ENCODE data around the gene SLC35F3. TPM values are rescaled to one million over a fixed set of nuclear protein-coding genes. Genes with fewer than 3 reads are reported as not detected.

Gene SLC35F3
- polyA plus RNA-seq, 1 of the 3 experiments (the other 2 are of a cell fraction) = 0.87 TPM

- 69% methylated on average over 2 of the region's 2 CpGs for WGBS (ENCODE audit: low lambda C conversion rate)
Measured at GRCh38 chr1:233945979-233946378, 41.5 kb downstream of the SLC35F3 start.

GRCh38 chr1:233946724-233947123 lies 42.2 kb downstream of the SLC35F3 start:
- Histone ChIP-seq H3K79me2 (ENCODE audit: insufficient read depth) (no peaks in the 10 kb centered on the region), H3K27ac (ENCODE audit: low read depth in 2 of 2, low read length in 1 of 2) (no peak overlapping the region)
- WGBS (ENCODE audit: low lambda C conversion rate) = 65% methylated on average over 1 of the region's 1 CpG

More at GRCh38 chr1:233945979-233946378, 41.5 kb downstream of the SLC35F3 start:
- TF ChIP-seq NFIC (IDR thresholded peaks at IDR 0.05; ENCODE audit: borderline replicate concordance) = no peak
- ChIA-PET CTCF (interaction anchor here (0.9 to 2.2 kb wide), 5 partner anchors 10 to 165 kb away, joined by 3 to 7 read pairs (median 3); partner anchors contain the start of gene SLC35F3), POLR2A (no interaction called here)
- Histone ChIP-seq H3K79me2 (ENCODE audit: insufficient read depth) (no peaks in the 10 kb centered on the region), H3K9me3 (no peaks in the 10 kb centered on the region), H3K27ac (ENCODE audit: low read depth in 2 of 2, low read length in 1 of 2) (no peak overlapping the region), H3K4me2 (no peak overlapping the region), H2AFZ (ENCODE audit: low read depth) (no peak overlapping the region), H3K9me2 (no peaks in the 10 kb centered on the region), H3K4me3 (ENCODE audit: low read depth in 2 of 2, low read length in 1 of 2) (no peak overlapping the region), H4K20me1 (ENCODE audit: insufficient read depth) (no peaks in the 10 kb centered on the region), H3K36me3 (replicated peaks in 1 of 2; ENCODE audit: control insufficient read depth in 1 of 2, insufficient read depth in 2 of 2, low read length in 1 of 2) (no peaks in the 10 kb centered on the region), H3K27me3 (ENCODE audit: insufficient read depth) (no peaks in the 10 kb centered on the region), H3F3A (replicated peaks; ENCODE audit: insufficient read depth) (no peaks in the 10 kb centered on the region), H3K4me1 (ENCODE audit: control insufficient read depth in 1 of 2, insufficient read depth in 2 of 2, low read depth in 1 of 2, low read length in 1 of 2) (no peaks in the 10 kb centered on the region; a peak in 1 of 4 replicates), H3K9ac (no peak overlapping the region)
- no peak for DNase-seq

GRCh38 chr1:233951804-233952203 lies 47.3 kb downstream of the SLC35F3 start:
- Histone ChIP-seq H3F3A (replicated peaks; ENCODE audit: insufficient read depth) (no peaks in the 10 kb centered on the region), H3K9me3 (no peaks in the 10 kb centered on the region), H2AFZ (ENCODE audit: low read depth) (no peak overlapping the region), H3K4me3 (ENCODE audit: low read depth in 2 of 2, low read length in 1 of 2) (no peak overlapping the region), H3K9ac (no peak overlapping the region), H3K27me3 (ENCODE audit: insufficient read depth) (no peaks in the 10 kb centered on the region), H3K36me3 (replicated peaks in 1 of 2; ENCODE audit: control insufficient read depth in 1 of 2, insufficient read depth in 2 of 2, low read length in 1 of 2) (no peaks in the 10 kb centered on the region), H3K79me2 (ENCODE audit: insufficient read depth) (no peaks in the 10 kb centered on the region), H3K4me2 (no peak overlapping the region), H4K20me1 (ENCODE audit: insufficient read depth) (no peaks in the 10 kb centered on the region), H3K9me2 (no peaks in the 10 kb centered on the region), H3K27ac (ENCODE audit: low read depth in 2 of 2, low read length in 1 of 2) (no peak overlapping the region), H3K4me1 (ENCODE audit: control insufficient read depth in 1 of 2, insufficient read depth in 2 of 2, low read depth in 1 of 2, low read length in 1 of 2) (no peaks in the 10 kb centered on the region)
- CTCF ChIA-PET = no interaction called here
- POLR2A ChIA-PET = no interaction called here
- whole genome bisulfite sequencing (ENCODE audit: low lambda C conversion rate) = 3% methylated on average over 1 of the region's 1 CpG
- no peak for DNase-seq
- no peak for TF ChIP-seq REST (IDR thresholded peaks at IDR 0.05; ENCODE audit: low read depth, low read length)

More at GRCh38 chr1:233946724-233947123, 42.2 kb downstream of the SLC35F3 start:
- Histone ChIP-seq H3K4me3 (ENCODE audit: low read depth in 2 of 2, low read length in 1 of 2) (no peak overlapping the region), H3F3A (replicated peaks; ENCODE audit: insufficient read depth) (no peaks in the 10 kb centered on the region), H3K36me3 (replicated peaks in 1 of 2; ENCODE audit: control insufficient read depth in 1 of 2, insufficient read depth in 2 of 2, low read length in 1 of 2) (no peaks in the 10 kb centered on the region), H3K27me3 (ENCODE audit: insufficient read depth) (no peaks in the 10 kb centered on the region), H4K20me1 (ENCODE audit: insufficient read depth) (no peaks in the 10 kb centered on the region), H3K9me2 (no peaks in the 10 kb centered on the region), H3K9ac (no peak overlapping the region), H3K4me1 (ENCODE audit: control insufficient read depth in 1 of 2, insufficient read depth in 2 of 2, low read depth in 1 of 2, low read length in 1 of 2) (no peaks in the 10 kb centered on the region; a peak in 1 of 4 replicates), H3K4me2 (no peak overlapping the region), H2AFZ (ENCODE audit: low read depth) (no peak overlapping the region), H3K9me3 (no peaks in the 10 kb centered on the region)
- no peak for TF ChIP-seq RAD21 (IDR thresholded peaks at IDR 0.05; ENCODE audit: low read length)
- TF ChIP-seq CTCF (IDR thresholded peaks at IDR 0.05) = no peak
- TF ChIP-seq JUND (IDR thresholded peaks at IDR 0.05) = no peak
- no peak for TF ChIP-seq TAF1 (IDR thresholded peaks at IDR 0.05; ENCODE audit: borderline replicate concordance, low read depth, low read length)
- DNase-seq = no peak
- ChIA-PET CTCF (interaction anchor here (1.0 to 2.2 kb wide), 3 partner anchors 10 to 42 kb away, joined by 3 to 7 read pairs (median 4); partner anchors contain the start of gene SLC35F3), POLR2A (no interaction called here)

Data from SK-N-SH (cell line).